Activated naive CD4-positive, alpha-beta T cell treated with anti-CD3 and anti-CD28 coated beads, Interleukin-2, amount 10 ng/mL, durations not matched to agents 7 days and 5 days (primary cell): ENCODE data around the gene KBTBD3.
"Not testable (repeated sequence)": the region's sequence is repeated elsewhere in the genome, so short reads cannot be mapped to it uniquely, and the experiment has no call there.

Source experiments
- CTCF ChIA-PET: fragments of 350-600 bp; sonication (Branson Sonifier 250); formaldehyde crosslinking; loops from one replicate; lab custom pipeline; 2021; ENCODE audit warnings: antibody characterized with exemption; lab: Charles Lee
- DNase-seq: peaks from one replicate; pipeline ENCODE4 v3.0.0-alpha.2; 2020
- H3K27ac Mint-ChIP-seq: one replicate; pipeline ENCODE4 v1.8.0; 2021; ENCODE audit warnings: mild to moderate bottlenecking, moderate library complexity, mixed read lengths
- H3K27me3 Mint-ChIP-seq: one replicate; pipeline ENCODE4 v1.8.0; 2021; ENCODE audit warnings: mild to moderate bottlenecking, mixed read lengths
- H3K36me3 Mint-ChIP-seq: one replicate; pipeline ENCODE4 v1.8.0; 2021; ENCODE audit warnings: mixed read lengths
- H3K4me1 Mint-ChIP-seq: one replicate; pipeline ENCODE4 v1.8.0; 2021; ENCODE audit warnings: mixed read lengths
- H3K4me3 Mint-ChIP-seq: one replicate; pipeline ENCODE4 v1.8.0; 2021; ENCODE audit warnings: mild to moderate bottlenecking, moderate library complexity, mixed read lengths
- H3K9me3 Mint-ChIP-seq: one replicate; pipeline ENCODE4 v1.8.0; 2021; ENCODE audit warnings: mixed read lengths

Gene KBTBD3

GRCh38 chr11:106082096-106082495 is 4.9 kb upstream of the KBTBD3 start:
- CTCF ChIA-PET = no interaction called here
- no peaks in the 10 kb centered on the region for H3K27me3 Mint-ChIP-seq
- H3K4me3 Mint-ChIP-seq = no peak overlapping the region
- DNase-seq = no peak
- no peak overlapping the region for H3K27ac Mint-ChIP-seq
- H3K36me3 Mint-ChIP-seq = peaks cover 21% of the 10 kb centered on the region
- no peaks in the 10 kb centered on the region for H3K9me3 Mint-ChIP-seq
- peaks cover 36% of the 10 kb centered on the region for H3K4me1 Mint-ChIP-seq

- H3K4me1 Mint-ChIP-seq = peaks cover 49% of the 10 kb centered on the region
- H3K9me3 Mint-ChIP-seq = no peaks in the 10 kb centered on the region
- CTCF ChIA-PET = interaction anchor here (1.0 to 4.7 kb wide), 3 partner anchors 10 to 55 kb away, joined by 3 to 36 read pairs (median 9); partner anchors contain the start of gene MSANTD4
- peaks cover 15% of the 10 kb centered on the region for H3K36me3 Mint-ChIP-seq
- DNase-seq = no peak
- H3K4me3 Mint-ChIP-seq = peak within 1 kb of the TSS; percentile 91
- peak within 1 kb of the TSS; percentile 94 for H3K27ac Mint-ChIP-seq
- no peaks in the 10 kb centered on the region for H3K27me3 Mint-ChIP-seq
These were observed 685 bp upstream of the KBTBD3 start, which contains the start of gene AASDHPPT for GRCh38 chr11:106077609-106078455. TSS of gene AASDHPPT (plus strand) at chr11:106077662. CDS start at chr11:106077711, 49 bp downstream.

GRCh38 chr11:106076171-106076918 is 802 bp downstream of the KBTBD3 start:
- H3K4me3 Mint-ChIP-seq = peak overlapping the region; percentile 91
- peak overlapping the region; percentile 94 for H3K27ac Mint-ChIP-seq
- H3K27me3 Mint-ChIP-seq = no peaks in the 10 kb centered on the region
- no peaks in the 10 kb centered on the region for H3K9me3 Mint-ChIP-seq
- peaks cover 11% of the 10 kb centered on the region for H3K36me3 Mint-ChIP-seq
- peak; percentile 22 for DNase-seq
- CTCF ChIA-PET = interaction anchor here (1.0 to 4.7 kb wide), 3 partner anchors 11 to 54 kb away, joined by 3 to 36 read pairs (median 9); partner anchors contain the start of gene MSANTD4
- H3K4me1 Mint-ChIP-seq = peaks cover 40% of the 10 kb centered on the region

- H3K27me3 Mint-ChIP-seq = no peaks in the 10 kb centered on the region
- CTCF ChIA-PET = no interaction called here
- no peak for DNase-seq
- H3K36me3 Mint-ChIP-seq = no peaks in the 10 kb centered on the region
- H3K27ac Mint-ChIP-seq = no peak overlapping the region
- H3K4me1 Mint-ChIP-seq = peaks cover 15% of the 10 kb centered on the region
- H3K4me3 Mint-ChIP-seq = no peak overlapping the region
- H3K9me3 Mint-ChIP-seq = no peaks in the 10 kb centered on the region
These were observed 4.3 kb downstream of the KBTBD3 start for GRCh38 chr11:106072804-106073203.

GRCh38 chr11:106070606-106071005 is 6.5 kb downstream of the KBTBD3 start:
- no peak for DNase-seq
- H3K4me3 Mint-ChIP-seq = no peak overlapping the region
- no peaks in the 10 kb centered on the region for H3K27me3 Mint-ChIP-seq
- peaks cover 4% of the 10 kb centered on the region for H3K4me1 Mint-ChIP-seq
- CTCF ChIA-PET = no interaction called here
- peaks cover 2% of the 10 kb centered on the region for H3K36me3 Mint-ChIP-seq
- no peaks in the 10 kb centered on the region for H3K9me3 Mint-ChIP-seq
- H3K27ac Mint-ChIP-seq = no peak overlapping the region

GRCh38 chr11:106063009-106063408 is 14.1 kb downstream of the KBTBD3 start:
- no peaks in the 10 kb centered on the region for H3K9me3 Mint-ChIP-seq
- CTCF ChIA-PET = no interaction called here
- peaks cover 4% of the 10 kb centered on the region for H3K4me1 Mint-ChIP-seq
- H3K36me3 Mint-ChIP-seq = peaks cover 2% of the 10 kb centered on the region
- no peak overlapping the region for H3K27ac Mint-ChIP-seq
- H3K27me3 Mint-ChIP-seq = no peaks in the 10 kb centered on the region
- DNase-seq = no peak
- H3K4me3 Mint-ChIP-seq = no peak overlapping the region

GRCh38 chr11:106061954-106062949 is 14.9 kb downstream of the KBTBD3 start:
- CTCF ChIA-PET = no interaction called here
- no peak overlapping the region for H3K27ac Mint-ChIP-seq
- H3K4me1 Mint-ChIP-seq = peaks cover 4% of the 10 kb centered on the region
- H3K36me3 Mint-ChIP-seq = peaks cover 4% of the 10 kb centered on the region
- H3K9me3 Mint-ChIP-seq = no peaks in the 10 kb centered on the region
- H3K4me3 Mint-ChIP-seq = no peak overlapping the region
- no peaks in the 10 kb centered on the region for H3K27me3 Mint-ChIP-seq
- DNase-seq = no peak

- Mint-ChIP-seq H3K27me3 (no peaks in the 10 kb centered on the region), H3K36me3 (peaks cover 2% of the 10 kb centered on the region), H3K27ac (no peak overlapping the region), H3K4me1 (peaks cover 4% of the 10 kb centered on the region), H3K9me3 (no peaks in the 10 kb centered on the region), H3K4me3 (no peak overlapping the region)
- no peak for DNase-seq
- CTCF ChIA-PET = no interaction called here
These were observed 15.8 kb downstream of the KBTBD3 start for GRCh38 chr11:106061249-106061784.

- no peak for DNase-seq
- H3K4me3 Mint-ChIP-seq = no peak overlapping the region
- H3K36me3 Mint-ChIP-seq = peaks cover 2% of the 10 kb centered on the region
- H3K27me3 Mint-ChIP-seq = no peaks in the 10 kb centered on the region
- H3K9me3 Mint-ChIP-seq = no peaks in the 10 kb centered on the region
- CTCF ChIA-PET = no interaction called here
- peaks cover 4% of the 10 kb centered on the region for H3K4me1 Mint-ChIP-seq
- H3K27ac Mint-ChIP-seq = no peak overlapping the region
These were observed 17.5 kb downstream of the KBTBD3 start for GRCh38 chr11:106059617-106060016.

GRCh38 chr11:106058377-106058776 is 18.8 kb downstream of the KBTBD3 start:
- H3K9me3 Mint-ChIP-seq, CTCF ChIA-PET, H3K4me3 Mint-ChIP-seq, H3K27me3 Mint-ChIP-seq, H3K4me1 Mint-ChIP-seq, DNase-seq, H3K27ac Mint-ChIP-seq, H3K36me3 Mint-ChIP-seq: not testable (repeated sequence)

- Mint-ChIP-seq H3K27ac (no peak overlapping the region), H3K4me1 (no peaks in the 10 kb centered on the region), H3K27me3 (no peaks in the 10 kb centered on the region), H3K4me3 (no peak overlapping the region), H3K36me3 (no peaks in the 10 kb centered on the region), H3K9me3 (no peaks in the 10 kb centered on the region)
- CTCF ChIA-PET = no interaction called here
- DNase-seq = no peak
These were observed 26.0 kb downstream of the KBTBD3 start for GRCh38 chr11:106051103-106051502.

GRCh38 chr11:106049727-106050476 is 27.2 kb downstream of the KBTBD3 start:
- Mint-ChIP-seq H3K36me3 (no peaks in the 10 kb centered on the region), H3K4me1 (no peaks in the 10 kb centered on the region), H3K27me3 (no peaks in the 10 kb centered on the region), H3K27ac (no peak overlapping the region), H3K9me3 (no peaks in the 10 kb centered on the region), H3K4me3 (no peak overlapping the region)
- DNase-seq = no peak
- CTCF ChIA-PET = no interaction called here

- Mint-ChIP-seq H3K9me3 (no peaks in the 10 kb centered on the region), H3K36me3 (no peaks in the 10 kb centered on the region), H3K27ac (no peak overlapping the region), H3K4me1 (no peaks in the 10 kb centered on the region), H3K4me3 (no peak overlapping the region), H3K27me3 (peaks cover 11% of the 10 kb centered on the region)
- CTCF ChIA-PET = no interaction called here
- DNase-seq = no peak
These were observed 29.5 kb downstream of the KBTBD3 start for GRCh38 chr11:106047631-106048030.
